ENCODE data around the gene C1orf146. TPM values are rescaled to one million over a fixed set of nuclear protein-coding genes. Genes with fewer than 3 reads are reported as not detected.

C1orf146 gene, protein sequence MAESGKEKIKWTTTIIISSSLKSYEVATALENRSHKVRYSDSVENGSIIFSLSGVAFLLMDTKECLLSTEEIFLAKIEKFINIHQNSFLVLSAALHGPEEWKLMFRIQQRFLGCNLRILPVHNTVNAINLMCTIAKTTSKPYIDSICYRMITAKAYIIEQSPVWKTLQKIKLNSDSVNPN
- total RNA-seq, result not detected
- long read RNA-seq, result 0 reads

DNA sequence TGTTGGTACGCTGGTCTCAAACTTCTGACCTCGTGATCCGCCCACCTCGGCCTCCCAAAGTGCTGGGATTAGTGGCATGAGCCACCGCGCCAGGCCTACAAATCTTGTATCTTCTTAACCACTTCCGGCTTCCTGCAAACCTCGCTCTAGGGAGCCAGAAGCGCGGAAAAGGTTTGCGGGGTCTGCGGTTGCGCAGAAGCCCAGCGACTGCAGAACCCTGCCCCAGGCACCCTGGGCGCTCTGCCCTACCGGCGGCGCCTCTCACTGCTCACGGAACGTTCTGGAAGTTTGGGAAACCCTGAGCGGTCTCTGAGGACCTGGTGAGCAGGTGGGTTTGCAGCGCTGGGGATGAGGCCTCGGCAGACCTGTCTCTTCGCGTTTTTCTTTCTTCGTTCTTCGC is at the start of gene C1orf146:
TSS of gene C1orf146 (plus strand) at position 195 of the 400 bp plus-strand sequence. CDS start 13,506 bp downstream, outside the sequence.
- intact Hi-C loops (cut with DNase I), result no loop called here
- Histone ChIP-seq H3K27me3 (no peaks in the 10 kb centered on the region), H3K4me3 (no peak within 1 kb of the TSS), H3K27ac (no peak within 1 kb of the TSS), H3K4me1 (no peaks in the 10 kb centered on the region), H3K36me3 (no peaks in the 10 kb centered on the region), H3K9me3 (no peaks in the 10 kb centered on the region)
- 88% methylated on average over 10 of the region's 27 CpGs for WGBS (ENCODE audit: insufficient coverage, low coverage, low lambda C conversion rate, missing lambda C conversion rate)
- TF ChIP-seq, protein P1, sequence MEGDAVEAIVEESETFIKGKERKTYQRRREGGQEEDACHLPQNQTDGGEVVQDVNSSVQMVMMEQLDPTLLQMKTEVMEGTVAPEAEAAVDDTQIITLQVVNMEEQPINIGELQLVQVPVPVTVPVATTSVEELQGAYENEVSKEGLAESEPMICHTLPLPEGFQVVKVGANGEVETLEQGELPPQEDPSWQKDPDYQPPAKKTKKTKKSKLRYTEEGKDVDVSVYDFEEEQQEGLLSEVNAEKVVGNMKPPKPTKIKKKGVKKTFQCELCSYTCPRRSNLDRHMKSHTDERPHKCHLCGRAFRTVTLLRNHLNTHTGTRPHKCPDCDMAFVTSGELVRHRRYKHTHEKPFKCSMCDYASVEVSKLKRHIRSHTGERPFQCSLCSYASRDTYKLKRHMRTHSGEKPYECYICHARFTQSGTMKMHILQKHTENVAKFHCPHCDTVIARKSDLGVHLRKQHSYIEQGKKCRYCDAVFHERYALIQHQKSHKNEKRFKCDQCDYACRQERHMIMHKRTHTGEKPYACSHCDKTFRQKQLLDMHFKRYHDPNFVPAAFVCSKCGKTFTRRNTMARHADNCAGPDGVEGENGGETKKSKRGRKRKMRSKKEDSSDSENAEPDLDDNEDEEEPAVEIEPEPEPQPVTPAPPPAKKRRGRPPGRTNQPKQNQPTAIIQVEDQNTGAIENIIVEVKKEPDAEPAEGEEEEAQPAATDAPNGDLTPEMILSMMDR (IDR thresholded peaks at IDR 0.05), result no peak
- TF ChIP-seq POLR2A (IDR thresholded peaks at IDR 0.05), result no peak
- ATAC-seq (no peak), DNase-seq (no peak)

DNA sequence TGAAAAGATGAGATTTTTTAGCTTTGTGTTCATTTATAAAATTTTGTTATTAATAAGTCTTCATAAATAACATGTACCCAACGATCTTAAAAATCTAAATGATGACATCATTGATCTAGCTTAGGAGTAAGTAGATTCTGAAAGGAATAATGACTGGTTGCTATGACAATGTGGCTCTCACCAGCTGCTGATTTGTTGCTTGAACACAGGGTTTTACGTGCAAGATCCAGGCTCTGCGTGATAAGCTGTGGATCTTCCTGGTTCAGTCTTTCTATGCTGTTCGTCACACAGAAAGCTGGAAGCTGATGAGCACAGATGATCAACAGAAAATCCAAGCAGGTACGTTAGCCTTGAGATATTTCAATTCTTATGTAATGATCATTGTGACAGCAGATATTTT is 49.1 kb upstream of the C1orf146 start:
- no peak for DNase-seq

GRCh38 chr1:92169214-92170005 is 48.3 kb upstream of the C1orf146 start:
- 100% methylated on average over 2 of the region's 2 CpGs for WGBS (ENCODE audit: insufficient coverage, low coverage, low lambda C conversion rate, missing lambda C conversion rate)
- H3K4me1 ChIP-seq, result no peaks in the 10 kb centered on the region

More for the DNA sequence above, 49.1 kb upstream of the C1orf146 start:
- Histone ChIP-seq H3K36me3 (no peaks in the 10 kb centered on the region), H3K27me3 (no peaks in the 10 kb centered on the region), H3K9me3 (no peaks in the 10 kb centered on the region), H3K4me3 (no peak overlapping the region), H3K4me1 (no peaks in the 10 kb centered on the region), H3K27ac (no peak overlapping the region)
- 63% methylated on average over 4 of the region's 5 CpGs for WGBS (ENCODE audit: insufficient coverage, low coverage, low lambda C conversion rate, missing lambda C conversion rate)
- TF ChIP-seq, protein P1 (IDR thresholded peaks at IDR 0.05), result no peak
- TF ChIP-seq POLR2A (IDR thresholded peaks at IDR 0.05), result no peak
- ATAC-seq, result no peak
- intact Hi-C loops (cut with DNase I), result no loop called here

GRCh38 chr1:92184632-92185031 is 33.1 kb upstream of the C1orf146 start:
- no peaks in the 10 kb centered on the region for H3K9me3 ChIP-seq
- intact Hi-C loops (cut with DNase I), result no loop called here
- no peaks in the 10 kb centered on the region for H3K4me1 ChIP-seq
- H3K27ac ChIP-seq, result no peak overlapping the region
- H3K27me3 ChIP-seq, result no peaks in the 10 kb centered on the region
- no peak overlapping the region for H3K4me3 ChIP-seq
- 83% methylated on average over 1 of the region's 1 CpG for WGBS (ENCODE audit: insufficient coverage, low coverage, low lambda C conversion rate, missing lambda C conversion rate)
- no peak for ATAC-seq
- TF ChIP-seq, protein P1 (IDR thresholded peaks at IDR 0.05), result no peak
- TF ChIP-seq POLR2A (IDR thresholded peaks at IDR 0.05), result no peak
- no peak for DNase-seq
- no peaks in the 10 kb centered on the region for H3K36me3 ChIP-seq

More at GRCh38 chr1:92169214-92170005, 48.3 kb upstream of the C1orf146 start:
- H3K27me3 ChIP-seq, result no peaks in the 10 kb centered on the region
- H3K36me3 ChIP-seq, result no peaks in the 10 kb centered on the region
- TF ChIP-seq, protein P1 (IDR thresholded peaks at IDR 0.05), result no peak
- TF ChIP-seq POLR2A (IDR thresholded peaks at IDR 0.05), result no peak
- intact Hi-C loops (cut with DNase I), result no loop called here
- H3K27ac ChIP-seq, result no peak overlapping the region
- no peaks in the 10 kb centered on the region for H3K9me3 ChIP-seq
- no peak overlapping the region for H3K4me3 ChIP-seq
- ATAC-seq (no peak), DNase-seq (no peak)
